Measurements from ENCODE around the gene MESP1. TPM values are rescaled to one million over a fixed set of nuclear protein-coding genes. Genes with fewer than 3 reads are reported as not detected.

Gene MESP1
- total and polyA plus RNA-seq, 2 of the 13 experiments (the other 11 are each of a cell fraction or from before 2014, with no cell fraction given), result not detected

DNA sequence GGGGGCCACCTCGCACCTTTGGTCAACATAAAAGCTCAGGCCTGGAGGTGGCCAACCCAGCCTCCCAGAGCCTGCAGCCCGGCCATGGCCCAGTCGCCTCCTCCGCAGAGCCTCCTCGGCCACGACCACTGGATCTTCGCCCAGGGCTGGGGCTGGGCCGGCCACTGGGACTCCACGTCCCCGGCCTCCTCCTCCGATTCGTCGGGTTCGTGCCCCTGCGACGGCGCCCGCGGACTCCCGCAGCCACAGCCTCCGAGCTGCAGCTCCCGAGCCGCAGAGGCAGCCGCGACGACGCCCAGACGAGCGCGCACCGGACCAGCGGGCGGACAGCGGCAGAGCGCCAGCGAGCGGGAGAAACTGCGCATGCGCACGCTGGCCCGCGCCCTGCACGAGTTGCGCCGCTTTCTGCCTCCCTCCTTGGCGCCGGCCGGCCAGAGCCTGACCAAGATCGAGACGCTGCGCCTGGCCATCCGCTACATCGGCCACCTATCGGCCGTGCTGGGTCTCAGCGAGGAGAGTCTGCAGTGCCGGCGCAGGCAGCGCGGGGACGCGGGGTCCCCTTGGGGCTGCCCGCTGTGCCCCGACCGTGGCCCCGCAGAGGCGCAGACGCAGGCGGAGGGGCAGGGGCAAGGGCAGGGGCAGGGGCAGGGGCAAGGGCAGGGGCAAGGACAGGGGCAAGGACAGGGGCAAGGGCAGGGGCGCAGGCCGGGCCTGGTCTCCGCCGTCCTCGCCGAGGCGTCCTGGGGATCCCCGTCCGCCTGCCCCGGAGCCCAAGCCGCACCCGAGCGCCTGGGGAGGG lies 25.4 kb upstream of the MESP1 start, which contains the start of gene MESP2 (continued):
- TF ChIP-seq TRIM24 (CRISPR knock-in tag; IDR thresholded peaks at IDR 0.05) (no peak), HMGXB4 (CRISPR knock-in tag; IDR thresholded peaks at IDR 0.05; ENCODE audit: borderline replicate concordance in 1 of 2, low read depth in 1 of 2) (peak; percentile 60 to 80; a peak in 2 of 4 replicates), ZSCAN21 (CRISPR knock-in tag; IDR thresholded peaks at IDR 0.05; ENCODE audit: borderline replicate concordance) (peak; percentile 79), ZNF207 (IDR thresholded peaks at IDR 0.05; ENCODE audit: borderline replicate concordance) (no peak), CREBL2 (CRISPR knock-in tag; IDR thresholded peaks at IDR 0.05; ENCODE audit: borderline replicate concordance) (peak; percentile 91; the same call in 1 of the 2 replicates), ZNF766 (CRISPR knock-in tag; IDR thresholded peaks at IDR 0.05; ENCODE audit: borderline replicate concordance) (peak; percentile 66; the same call in 1 of the 2 replicates), SUZ12 (IDR thresholded peaks at IDR 0.05; ENCODE audit: low read depth, low read length) (no peak), SP1 (IDR thresholded peaks at IDR 0.05) (no peak), SP1 (CRISPR knock-in tag; IDR thresholded peaks at IDR 0.05) (no peak), RBAK (CRISPR knock-in tag; IDR thresholded peaks at IDR 0.05) (no peak), ZNF468 (CRISPR knock-in tag; IDR thresholded peaks at IDR 0.05) (no peak), SIN3A (IDR thresholded peaks at IDR 0.05; ENCODE audit: borderline replicate concordance, low read depth, low read length) (no peak), PCBP2 (optimal IDR thresholded peaks at IDR 0.05; ENCODE audit: low read depth, low read length, poor library complexity, severe bottlenecking) (no peak)
- TF ChIP-seq, protein P1, sequence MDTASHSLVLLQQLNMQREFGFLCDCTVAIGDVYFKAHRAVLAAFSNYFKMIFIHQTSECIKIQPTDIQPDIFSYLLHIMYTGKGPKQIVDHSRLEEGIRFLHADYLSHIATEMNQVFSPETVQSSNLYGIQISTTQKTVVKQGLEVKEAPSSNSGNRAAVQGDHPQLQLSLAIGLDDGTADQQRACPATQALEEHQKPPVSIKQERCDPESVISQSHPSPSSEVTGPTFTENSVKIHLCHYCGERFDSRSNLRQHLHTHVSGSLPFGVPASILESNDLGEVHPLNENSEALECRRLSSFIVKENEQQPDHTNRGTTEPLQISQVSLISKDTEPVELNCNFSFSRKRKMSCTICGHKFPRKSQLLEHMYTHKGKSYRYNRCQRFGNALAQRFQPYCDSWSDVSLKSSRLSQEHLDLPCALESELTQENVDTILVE (CRISPR knock-in tag; IDR thresholded peaks at IDR 0.05), result no peak

All from HepG2 (cell line).